ENCODE results near the gene MAPK8IP3.

Gene MAPK8IP3

DNA sequence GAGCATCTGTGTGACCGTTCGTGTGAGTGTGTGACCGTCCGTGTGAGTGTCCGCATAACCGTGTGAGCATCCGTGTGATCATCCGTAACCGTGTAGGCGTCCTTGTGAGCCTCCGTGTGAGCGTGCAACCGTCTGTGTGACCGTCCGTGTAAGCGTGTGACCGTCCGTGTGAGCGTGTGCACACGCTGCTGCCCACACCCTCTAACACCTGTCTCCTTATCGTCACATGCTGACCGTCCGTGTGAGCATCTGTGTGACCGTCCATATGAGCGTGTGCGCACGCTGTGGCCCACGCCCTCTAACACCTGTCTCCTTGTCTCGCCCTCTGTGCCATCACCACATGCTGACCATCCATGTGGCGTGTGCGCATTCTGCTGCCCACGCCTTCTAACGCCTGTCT lies 34.2 kb downstream of the MAPK8IP3 start:
- DNase-seq (ENCODE audit: low read depth, low spot score), result no peak

DNA sequence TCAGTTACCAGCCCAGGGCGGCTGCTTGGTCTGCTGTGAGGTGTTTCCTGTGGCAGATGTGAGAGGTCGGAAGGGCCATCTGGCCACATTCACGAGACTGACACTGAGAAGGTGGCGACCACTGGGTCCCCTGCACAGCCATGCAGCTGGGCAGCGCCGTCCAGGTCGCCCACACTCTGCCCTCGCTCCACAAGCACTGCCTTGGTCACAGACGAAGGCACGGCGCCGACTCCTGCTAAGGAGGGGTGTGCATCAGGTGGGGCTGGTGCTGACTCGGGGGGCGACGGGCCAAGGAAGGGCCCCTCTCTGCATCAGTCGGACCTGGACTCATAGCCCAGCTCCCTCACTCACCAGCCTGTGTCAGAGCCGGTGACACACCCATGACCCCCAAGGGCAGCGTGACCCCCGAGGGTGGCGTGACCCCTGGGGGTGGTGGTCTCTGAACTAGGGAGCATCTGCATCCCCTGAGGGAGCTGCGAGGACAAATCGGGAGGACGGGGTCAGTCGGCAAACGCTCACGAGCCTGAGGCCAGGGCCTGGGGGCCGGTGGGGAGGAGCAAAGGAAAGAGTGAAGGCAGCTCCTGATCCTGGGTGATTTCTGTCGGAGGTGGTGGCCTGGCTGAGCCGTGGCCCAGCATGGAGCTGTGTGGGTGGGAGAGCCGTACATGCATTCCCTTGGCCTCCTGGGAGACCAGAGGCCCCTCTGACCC lies 34.9 kb downstream of the MAPK8IP3 start:
- no peak for DNase-seq (ENCODE audit: low read depth, low spot score)

DNA sequence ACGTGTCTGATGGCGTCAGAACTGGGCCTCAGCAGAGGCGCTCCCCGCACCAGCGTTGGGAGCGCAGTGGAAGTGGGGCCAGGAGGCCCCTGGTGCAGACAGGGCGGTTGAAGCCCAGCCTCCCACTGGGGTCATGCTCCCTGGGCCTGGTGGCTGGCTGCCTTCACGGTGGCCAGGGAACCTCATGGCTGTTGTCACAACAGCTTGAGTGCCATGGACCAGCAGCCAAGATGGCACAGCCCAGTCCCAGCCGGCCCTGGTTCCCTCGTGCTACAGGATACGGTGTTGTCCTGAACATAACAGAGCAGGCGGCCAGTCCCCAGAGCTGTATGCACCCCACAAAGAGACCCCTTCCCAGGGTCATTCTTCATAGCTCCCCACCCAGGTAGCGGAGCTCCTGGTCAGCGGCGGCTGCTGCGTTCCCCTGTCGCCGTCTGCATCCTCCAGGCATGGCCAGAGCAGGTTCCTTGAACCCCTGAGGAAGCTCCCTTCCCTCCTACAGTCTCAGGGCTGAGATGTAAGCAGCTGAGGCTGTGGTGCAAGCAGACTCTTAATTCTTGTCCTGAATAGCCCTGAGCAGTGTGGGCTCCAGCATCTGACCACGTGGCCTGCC lies 35.7 kb downstream of the MAPK8IP3 start:
- no peak for DNase-seq (ENCODE audit: low read depth, low spot score)

DNA sequence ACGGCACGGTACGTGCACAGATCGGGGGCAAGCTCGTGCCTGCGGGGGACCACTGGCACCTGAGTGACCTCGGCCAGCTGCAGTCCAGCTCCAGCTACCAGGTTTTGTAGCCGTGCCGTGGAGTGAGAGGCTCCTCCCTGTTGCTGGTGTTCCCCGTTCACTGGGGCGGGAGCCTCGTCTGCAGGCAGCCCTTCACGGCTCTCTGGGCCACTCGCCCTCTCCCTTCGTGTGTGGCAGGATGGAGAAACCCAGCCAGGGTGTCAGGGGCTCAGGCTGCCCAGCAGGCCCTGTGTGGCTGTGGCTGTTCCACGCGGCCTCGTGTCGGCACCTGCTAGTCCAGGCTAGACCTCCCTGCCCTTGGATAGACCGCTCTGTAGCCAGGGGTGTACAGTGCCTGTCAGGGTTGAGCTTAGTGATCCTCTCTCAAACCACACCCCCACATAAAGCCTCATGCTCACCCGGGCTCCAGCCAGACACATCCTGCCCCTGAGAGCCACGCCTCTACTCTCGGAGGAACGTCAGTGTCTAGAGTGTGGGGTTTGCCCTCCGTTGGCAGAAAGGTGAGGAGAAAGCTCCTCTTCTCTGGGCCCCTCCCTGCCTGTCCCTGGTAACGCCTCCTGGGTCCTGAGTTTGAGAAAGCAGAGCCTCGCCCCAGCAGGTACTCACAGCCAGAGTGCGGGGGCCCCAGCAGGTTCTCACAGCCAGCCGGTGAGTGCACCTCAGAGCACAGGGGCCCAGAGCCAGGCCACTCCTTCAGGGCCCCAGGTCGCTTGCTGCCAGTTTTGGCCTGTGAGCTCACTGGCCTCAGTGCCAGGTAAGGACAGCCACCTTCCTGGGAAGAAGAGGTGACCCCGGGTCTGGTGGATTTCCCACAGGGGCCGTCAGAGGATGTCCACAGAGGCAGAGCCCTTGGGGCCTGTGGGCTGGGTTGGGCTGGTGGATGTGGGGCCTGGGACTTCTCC lies 37.7 kb downstream of the MAPK8IP3 start:
- DNase-seq (ENCODE audit: low read depth, low spot score), result no peak

DNA sequence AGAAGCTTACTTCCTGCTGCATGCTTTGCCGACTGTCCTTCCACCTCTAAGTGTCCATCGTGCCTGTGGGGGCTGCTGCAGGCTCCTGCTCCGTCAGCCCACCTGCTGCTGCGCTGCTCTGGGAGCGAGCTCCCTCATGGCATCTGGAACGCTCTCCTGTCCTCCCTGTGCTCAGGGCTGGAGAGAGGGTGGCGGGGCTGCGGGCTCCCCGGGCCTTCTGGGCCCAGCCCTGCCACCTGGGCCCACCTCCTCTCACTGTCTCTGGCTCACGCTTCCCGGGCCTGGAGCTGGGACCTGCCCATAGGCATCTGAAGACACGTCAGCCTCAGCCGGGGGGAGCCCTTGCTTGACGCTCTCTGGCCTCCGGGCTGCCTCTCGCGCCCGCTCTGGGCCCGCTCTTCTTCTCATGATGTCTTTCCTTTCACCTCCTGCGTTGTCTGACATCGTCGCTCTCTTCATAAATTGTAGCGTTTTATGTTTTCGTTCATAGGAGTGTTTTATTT lies 38.4 kb downstream of the MAPK8IP3 start:
- DNase-seq (ENCODE audit: low read depth, low spot score), result no peak

DNA sequence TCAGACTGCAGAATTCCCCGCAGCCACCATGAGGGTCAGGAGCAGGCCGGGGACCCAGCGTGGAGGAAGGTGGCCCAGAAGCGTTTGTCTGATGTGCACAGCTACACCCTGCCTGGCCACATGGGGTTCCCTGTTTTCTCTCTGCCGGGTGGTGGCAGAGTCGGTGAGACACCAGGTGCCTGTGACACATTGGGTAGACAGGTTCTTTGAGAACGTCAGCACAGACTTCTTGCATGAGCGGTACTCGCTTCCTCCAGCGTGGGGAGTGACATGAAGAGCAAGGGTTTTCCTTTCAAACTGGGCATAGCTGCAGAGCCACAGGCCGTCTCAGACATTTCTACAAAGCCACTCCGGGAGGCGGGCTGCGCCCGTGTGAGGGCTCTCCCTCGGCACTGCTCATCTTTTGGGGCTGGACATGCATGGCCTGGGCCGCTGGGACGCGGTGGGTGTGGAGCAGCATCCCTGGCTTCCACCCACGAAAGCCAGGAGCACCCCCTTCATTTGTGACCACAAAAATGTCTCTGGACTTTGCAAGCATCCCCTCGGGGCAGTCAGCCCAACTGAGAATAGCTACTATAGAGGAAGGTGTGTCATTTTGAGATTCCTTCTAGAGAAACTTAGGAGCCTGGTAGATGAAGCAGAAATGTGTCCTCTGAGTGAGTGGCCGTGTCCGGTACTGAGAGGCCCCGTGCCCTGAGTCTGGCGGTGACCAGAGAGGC lies 39.3 kb downstream of the MAPK8IP3 start:
- DNase-seq (ENCODE audit: low read depth, low spot score), result peak; percentile 92

DNA sequence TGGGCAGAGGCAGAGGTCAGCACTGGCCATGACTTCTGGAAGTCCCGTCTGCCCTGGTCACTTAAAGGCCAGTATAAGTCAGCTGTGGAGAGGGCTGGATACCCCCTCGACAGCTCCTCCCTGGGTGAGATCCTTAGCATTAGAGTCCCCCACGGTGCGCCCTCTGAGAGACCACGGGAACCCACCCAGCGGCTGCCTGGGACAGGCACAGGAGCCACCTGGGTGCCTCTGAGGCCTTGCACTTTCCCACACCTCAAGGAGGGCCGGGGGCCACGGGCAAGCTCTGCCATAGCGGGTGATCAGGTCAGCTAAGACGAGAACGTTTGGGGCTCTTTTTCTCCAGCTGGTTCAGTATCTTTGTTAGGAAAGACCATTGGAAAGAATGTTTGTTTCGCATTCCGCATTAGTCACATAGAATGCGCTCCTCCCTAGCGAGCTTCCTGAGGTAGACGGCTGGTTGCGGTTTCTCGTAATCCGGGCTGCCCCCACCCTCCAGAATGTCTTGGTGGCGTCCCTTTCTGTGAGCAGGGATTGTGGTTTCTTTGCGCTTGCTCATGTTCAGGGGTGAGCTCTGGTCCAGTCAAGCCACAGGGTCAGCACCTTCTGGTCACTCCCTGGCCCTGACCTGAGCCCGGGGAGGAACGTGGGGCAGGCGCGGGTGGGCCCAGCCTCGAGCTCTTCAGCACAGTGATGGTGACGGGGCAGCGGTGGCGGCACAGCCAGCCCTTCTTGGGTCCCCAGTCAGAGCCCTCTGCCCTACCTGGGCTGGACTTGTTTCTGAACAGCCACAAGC lies 40.1 kb downstream of the MAPK8IP3 start:
- peak; percentile 96 for DNase-seq (ENCODE audit: low read depth, low spot score)

DNA sequence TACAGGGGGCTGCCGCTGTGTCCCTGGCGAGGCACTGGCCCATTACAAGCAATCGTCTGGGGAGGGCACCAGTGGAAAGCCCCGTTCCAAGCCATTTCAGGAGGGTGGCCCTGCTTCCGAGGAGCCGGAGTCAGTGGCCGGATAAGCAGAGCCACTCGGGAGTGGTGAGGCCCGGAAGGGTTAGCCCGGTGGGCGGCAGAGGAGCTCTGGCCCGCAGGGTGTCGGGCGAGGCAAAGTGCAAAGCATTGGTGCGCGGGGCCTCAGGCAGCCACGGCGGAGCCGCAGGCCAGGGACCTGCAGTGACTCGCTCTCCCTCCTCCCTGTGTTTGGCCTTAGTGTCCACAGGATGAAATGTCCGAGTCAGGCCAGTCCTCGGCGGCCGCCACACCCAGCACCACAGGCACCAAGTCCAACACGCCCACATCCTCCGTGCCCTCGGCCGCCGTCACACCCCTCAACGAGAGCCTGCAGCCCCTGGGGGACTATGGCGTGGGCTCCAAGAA lies 40.7 kb downstream of the MAPK8IP3 start:
- DNase-seq (ENCODE audit: low read depth, low spot score), result peak; percentile 36

DNA sequence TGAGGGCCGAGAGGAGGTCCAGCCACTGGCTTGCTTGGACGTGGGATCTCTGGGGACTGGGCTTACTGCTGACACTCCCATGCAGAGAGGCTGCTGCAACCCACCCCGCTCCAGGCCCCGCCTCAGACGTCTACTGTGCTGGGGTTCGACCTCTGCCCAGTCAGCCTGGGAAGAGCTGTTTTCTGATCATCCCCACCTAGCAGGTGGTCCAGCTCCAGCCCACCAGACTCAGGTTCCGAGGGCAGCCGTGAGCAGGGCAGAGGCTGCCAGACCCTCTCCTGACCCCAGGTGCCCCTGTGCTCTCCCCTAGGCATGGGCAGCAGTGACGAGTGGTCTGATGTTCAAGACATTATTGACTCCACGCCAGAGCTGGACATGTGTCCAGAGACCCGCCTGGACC lies 41.9 kb downstream of the MAPK8IP3 start:
- no peak for DNase-seq (ENCODE audit: low read depth, low spot score)

DNA sequence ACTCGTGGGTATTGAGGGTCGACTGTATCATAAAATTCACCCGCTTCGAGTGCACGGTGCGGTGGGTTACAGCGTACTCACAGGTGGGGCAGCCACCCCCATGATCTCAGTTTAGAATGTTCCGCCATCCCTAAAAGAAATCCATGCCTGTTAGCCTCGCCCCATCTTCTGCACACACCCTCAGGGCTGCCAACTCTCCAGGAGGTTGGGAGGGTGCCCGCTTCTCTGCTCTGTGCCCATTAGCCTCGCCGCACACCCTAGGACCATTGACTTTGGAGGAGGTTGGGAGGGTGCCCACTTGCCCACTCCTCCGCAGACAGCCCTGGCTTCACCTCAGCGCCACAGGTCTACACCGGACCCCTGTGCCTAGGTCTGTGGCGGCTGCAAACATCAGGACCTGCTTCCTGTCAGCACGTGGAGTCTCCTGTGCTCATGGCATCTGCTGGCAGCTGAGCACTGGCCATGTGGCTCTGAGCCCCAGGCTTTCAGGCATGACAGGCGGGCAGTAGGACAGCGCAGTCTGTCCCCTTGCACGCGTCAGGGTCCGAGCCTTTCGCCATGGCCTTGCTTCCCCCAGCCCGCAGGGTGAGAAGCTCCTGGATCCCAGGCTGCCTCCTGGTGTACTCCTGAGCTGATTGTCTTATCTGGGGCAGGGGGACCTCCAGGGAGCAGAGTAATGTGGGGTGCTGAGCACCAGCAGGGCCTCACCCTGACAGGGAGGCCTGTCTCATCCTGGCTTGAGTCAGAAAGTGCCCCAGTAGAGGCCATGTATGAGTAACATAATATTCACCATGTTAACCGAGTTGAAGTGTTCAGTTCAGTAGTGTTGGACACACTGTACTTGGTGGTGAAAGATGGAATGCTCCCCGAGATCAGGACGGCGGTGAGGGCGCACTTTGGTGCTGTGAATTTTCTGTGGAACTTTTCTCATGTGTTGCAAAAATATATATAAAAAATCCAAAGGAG lies 43.4 kb downstream of the MAPK8IP3 start:
- DNase-seq (ENCODE audit: low read depth, low spot score), result no peak

DNA sequence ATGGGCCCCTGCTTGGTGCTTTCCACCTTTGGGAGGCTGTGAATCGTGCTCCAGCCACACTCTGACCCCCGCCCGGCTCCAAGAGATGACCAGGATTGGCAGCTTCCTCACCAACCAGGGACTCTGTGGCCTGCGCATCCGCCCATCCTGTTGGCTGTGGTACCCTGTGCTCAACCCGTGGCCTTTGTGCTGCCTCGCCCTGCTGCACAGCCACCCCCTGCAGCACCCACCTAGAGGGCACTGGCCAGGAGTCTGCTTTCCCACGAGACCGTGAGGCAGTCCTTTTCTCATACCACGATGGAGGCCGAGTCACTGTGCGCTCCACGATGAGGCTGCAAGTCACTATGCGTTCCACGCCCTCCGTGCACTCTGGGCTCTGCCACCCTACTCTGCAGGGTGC lies 46.0 kb downstream of the MAPK8IP3 start:
- DNase-seq (ENCODE audit: low read depth, low spot score), result no peak

DNA sequence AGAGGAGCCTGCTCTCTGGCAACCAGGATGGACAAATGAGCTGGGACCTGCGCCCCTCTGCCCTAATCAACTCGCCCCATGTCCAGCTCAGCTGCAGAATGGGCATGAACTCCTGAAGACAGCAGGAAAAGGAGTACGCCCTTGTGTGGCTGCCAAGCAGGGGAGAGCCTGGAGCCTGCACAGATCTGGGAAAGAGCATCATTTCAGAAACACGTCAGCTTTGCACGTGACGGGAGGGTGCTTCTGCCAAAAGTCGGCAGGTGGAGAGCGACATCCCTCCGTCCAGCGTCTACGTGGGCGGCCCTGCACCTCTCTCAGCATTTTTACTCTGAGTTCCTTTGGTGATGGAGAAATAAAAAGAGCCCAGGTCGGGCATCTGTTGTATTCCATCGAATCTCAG lies 46.9 kb downstream of the MAPK8IP3 start:
- DNase-seq (ENCODE audit: low read depth, low spot score), result no peak

DNA sequence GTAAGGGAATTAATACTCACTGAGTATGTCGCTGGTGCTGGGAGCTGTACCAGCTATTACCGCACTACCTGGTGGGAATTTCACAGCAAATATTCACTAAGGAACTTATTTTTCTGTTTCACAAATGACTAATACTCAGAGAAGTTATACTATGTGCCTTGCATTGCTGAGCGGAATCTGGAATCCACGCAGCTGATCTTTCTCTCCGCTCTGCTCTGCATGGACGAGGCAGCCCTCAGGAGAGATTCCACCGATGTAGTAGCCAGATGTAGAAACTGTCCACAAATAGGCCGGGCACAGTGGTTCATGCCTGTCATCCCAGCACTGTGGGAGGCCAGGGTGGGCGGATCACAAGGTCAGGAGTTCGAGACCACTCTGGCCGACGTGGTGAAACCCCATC lies 48.2 kb downstream of the MAPK8IP3 start:
- no peak for DNase-seq (ENCODE audit: low read depth, low spot score)

DNA sequence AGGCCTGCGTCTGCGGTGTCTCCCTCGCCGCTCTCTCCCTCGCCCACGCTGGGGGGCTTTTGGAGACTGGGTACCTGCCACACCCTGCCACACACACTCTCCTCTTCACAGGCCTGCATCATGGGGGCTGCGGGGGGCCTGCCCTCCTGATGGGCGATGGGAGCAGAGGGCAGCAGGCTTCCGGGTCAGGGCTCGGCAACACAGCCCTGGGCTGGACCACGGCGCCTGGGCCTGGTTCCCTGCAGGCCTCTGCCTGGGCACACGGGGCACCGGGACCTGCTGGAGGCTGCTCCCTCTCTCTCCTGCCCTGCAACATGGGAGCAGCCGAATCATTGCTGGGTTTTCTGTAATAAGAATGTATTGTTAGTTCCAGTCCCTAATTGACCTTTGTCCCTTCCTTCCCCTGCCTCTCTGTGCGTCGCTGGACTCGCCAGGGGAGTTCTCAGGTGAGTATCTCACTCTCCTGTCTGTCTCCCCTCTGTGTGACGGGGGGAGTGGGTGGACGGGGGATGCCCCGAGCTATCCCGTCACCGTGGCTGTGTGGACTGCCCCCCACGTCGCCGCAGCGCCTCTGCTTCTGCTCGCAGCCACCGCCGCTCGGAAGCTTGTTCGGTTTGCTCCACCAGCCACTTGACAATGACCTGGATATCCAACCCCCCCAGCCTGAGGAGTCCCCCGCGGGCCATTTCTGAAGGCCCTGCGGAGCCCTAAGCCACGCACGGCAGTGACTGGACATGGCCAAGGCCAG lies 51.9 kb downstream of the MAPK8IP3 start:
- DNase-seq (ENCODE audit: low read depth, low spot score), result no peak

DNA sequence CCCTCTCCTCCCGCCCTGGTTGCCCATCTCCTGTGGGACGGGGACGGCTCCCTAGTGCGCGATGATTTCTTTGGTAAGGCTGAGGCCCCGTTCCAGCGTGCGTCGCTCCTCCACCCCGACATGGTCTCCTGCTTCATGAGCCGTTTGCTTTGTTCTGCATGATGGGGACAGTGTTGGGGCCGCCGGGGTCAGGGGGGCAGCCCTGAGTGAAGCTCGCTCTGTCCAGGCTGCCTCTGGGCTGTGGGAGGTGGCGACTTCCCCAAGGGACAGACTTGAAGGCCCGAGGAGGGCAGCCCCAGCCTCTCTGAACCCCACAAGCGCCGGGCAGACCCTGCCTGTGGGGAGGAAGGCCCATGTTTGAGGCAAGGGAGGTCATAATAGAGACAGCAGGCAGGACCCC lies 52.9 kb downstream of the MAPK8IP3 start:
- no peak for DNase-seq (ENCODE audit: low read depth, low spot score)

DNA sequence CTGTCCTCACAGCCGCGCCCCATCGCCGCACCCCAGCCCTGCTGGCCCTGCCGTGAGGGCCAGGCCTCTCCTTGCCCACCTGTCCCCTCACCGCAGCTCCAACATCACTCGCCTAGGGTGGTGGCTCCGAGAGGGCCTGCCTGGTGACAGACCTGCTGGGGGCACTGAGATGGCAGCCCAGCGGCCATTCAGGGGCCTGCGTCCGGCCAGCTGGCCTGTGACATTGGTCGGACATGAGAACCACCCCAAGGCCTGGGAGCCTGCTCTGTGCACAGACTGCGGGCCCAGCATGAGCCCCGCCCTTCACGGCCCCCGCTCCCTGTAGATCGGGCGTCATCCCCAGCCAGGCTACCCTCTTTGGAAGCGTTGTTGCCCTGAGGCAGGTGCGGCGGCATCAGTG lies 53.5 kb downstream of the MAPK8IP3 start:
- no peak for DNase-seq (ENCODE audit: low read depth, low spot score)

DNA sequence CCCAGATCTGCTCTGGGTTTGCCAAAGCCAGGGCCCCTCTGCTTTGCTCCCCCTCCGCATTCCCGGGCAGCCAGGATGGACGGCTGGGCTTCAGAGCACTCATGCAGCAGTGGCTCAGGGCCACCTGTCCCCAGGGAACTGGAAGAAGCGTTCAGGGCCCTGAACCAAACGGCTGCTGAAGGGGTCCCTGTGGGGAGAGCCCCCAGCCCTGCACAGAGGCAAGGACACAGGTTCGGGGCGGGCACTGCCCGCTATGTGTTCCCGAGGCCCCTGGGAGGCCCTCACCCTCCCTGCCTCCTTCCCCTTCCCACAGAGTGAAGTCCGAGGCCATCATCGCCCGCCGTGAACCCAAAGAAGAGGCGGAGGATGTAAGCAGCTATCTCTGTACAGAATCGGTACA lies 54.9 kb downstream of the MAPK8IP3 start:
- DNase-seq (ENCODE audit: low read depth, low spot score), result no peak

DNA sequence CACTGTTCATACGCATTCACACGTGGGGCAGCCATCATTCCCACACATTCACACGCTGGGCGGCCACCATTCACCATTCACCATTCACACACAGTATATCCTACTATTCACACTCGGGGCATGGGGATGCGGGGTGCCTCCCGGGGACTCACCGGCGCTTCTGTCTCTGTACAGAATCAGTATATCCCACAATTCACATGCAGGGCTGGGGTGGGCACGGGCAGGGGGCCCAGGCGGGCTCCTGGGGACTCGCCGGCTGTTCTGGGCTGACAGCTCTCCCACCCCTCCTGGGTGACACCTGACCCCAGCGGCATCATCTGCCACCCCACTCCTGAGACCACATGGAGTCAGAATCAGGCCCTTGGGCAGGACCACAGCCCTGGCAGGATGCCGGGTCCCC lies 55.8 kb downstream of the MAPK8IP3 start:
- DNase-seq (ENCODE audit: low read depth, low spot score), result no peak

Data from astrocyte of the hippocampus (primary cell).